Left ventricle myocardium inferior (tissue), 1 donor: ENCODE data around the gene NTSR1. TPM values are rescaled to one million over a fixed set of nuclear protein-coding genes. Genes with fewer than 3 reads are reported as not detected.

Source experiments
- DNase-seq: peaks from one replicate; pipeline ENCODE4 v3.0.0-alpha.2; 2020
- H3K27ac ChIP-seq: fragments of 200-600 bp; replicated peaks from 2 replicates; pipeline ENCODE4 v1.8.0; 2021
- H3K27me3 ChIP-seq: fragments of 200-600 bp; 2 replicates; pipeline ENCODE4 v1.8.0; 2021; ENCODE audit warnings: low read depth
- H3K36me3 ChIP-seq: fragments of 200-600 bp; 2 replicates; pipeline ENCODE4 v1.8.0; 2021
- H3K4me1 ChIP-seq: fragments of 200-600 bp; 2 replicates; pipeline ENCODE4 v1.8.0; 2021
- H3K4me3 ChIP-seq: fragments of 200-600 bp; 2 replicates; pipeline ENCODE4 v1.8.0; 2021; ENCODE audit warnings: mild to moderate bottlenecking, moderate library complexity
- H3K9me3 ChIP-seq: fragments of 200-600 bp; replicated peaks from 2 replicates; pipeline ENCODE4 v1.8.0; 2021
- CTCF ChIP-seq: fragments of 200-600 bp; IDR thresholded peaks from 2 replicates; pipeline ENCODE4 v1.8.0; 2021; ENCODE audit warnings: antibody characterized with exemption, mild to moderate bottlenecking, borderline replicate concordance
- intact Hi-C: fragments of 100-400 bp; cut with micrococcal nuclease; formaldehyde crosslinking; loops from one replicate; pipeline ENCODE4 v1.11.0; 2022
- total RNA-seq: library from RNA; stranded (reverse); fragmentation: NEBNext Ultra II Directional; extraction: Animal tissue kit (Norgen Biotek cat#: 25700); gene quantifications from one replicate; pipeline ENCODE4 v1.2.1, GENCODE V29; 2021
- donor health status: DM: no; HTN: yes; CAD: no; lungs with severe emphysema.

NTSR1 gene
- total RNA-seq, 1 donor from 2014 or later: not detected

- Histone ChIP-seq H3K27ac (no peak overlapping the region), H3K27me3 (peaks cover 72% of the 10 kb centered on the region), H3K9me3 (no peaks in the 10 kb centered on the region), H3K4me3 (no peak overlapping the region), H3K36me3 (no peaks in the 10 kb centered on the region), H3K4me1 (peaks cover 19% of the 10 kb centered on the region)
- no peak for TF ChIP-seq CTCF
- intact Hi-C loops: no loop called here
- no peak for DNase-seq
Observed at GRCh38 chr20:62710221-62710885, 1.7 kb downstream of the NTSR1 start.

DNA sequence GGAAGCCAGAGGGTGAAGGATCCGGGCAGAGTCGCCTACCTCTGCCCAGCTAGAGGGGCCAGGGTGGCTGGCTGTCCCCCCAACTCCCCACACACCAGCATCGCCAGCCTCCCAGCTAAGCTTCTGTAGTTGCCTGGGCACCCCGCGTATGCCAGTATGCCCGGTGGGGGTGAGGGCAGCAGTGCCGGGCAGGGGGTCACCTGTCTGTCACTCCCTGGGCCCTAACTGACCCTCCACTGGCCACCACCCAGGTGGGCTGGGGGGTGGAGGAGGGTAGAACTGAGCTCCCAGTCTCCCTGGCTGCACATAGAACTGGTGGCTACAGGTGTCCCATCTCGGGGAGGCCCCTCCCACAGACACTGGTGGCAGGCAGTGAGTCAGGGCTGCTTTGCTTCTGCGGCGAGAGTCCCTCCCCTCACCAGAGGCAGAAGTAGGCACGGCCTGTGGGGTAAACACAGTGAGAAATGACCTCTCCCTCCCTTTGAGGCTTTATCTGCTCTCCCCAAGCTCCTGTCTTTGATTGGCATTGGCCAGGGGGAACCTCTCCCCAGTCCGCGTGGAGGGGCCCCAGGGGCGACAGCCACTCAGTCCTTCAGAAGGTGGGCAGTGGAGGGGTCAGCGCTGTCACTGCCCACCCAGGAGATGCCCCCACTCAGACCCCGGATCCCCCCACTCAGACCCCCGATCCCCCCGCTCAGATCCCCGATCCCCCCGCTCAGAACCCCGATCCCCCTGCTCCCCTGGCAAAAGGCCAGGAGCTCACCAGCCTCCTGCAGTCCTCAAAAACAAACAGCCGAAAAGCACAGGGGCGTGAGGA lies 2.5 kb downstream of the NTSR1 start:
- Histone ChIP-seq H3K36me3 (no peaks in the 10 kb centered on the region), H3K27ac (no peak overlapping the region), H3K9me3 (no peaks in the 10 kb centered on the region), H3K27me3 (peaks cover 73% of the 10 kb centered on the region), H3K4me3 (no peak overlapping the region), H3K4me1 (peaks cover 19% of the 10 kb centered on the region)
- TF ChIP-seq CTCF: no peak
- DNase-seq: no peak
- intact Hi-C loops: no loop called here

- TF ChIP-seq CTCF: no peak
- no peak for DNase-seq
- H3K27ac ChIP-seq: no peak overlapping the region
- peaks cover 19% of the 10 kb centered on the region for H3K4me1 ChIP-seq
- no peak overlapping the region for H3K4me3 ChIP-seq
- intact Hi-C loops: no loop called here
- peaks cover 68% of the 10 kb centered on the region for H3K27me3 ChIP-seq
- no peaks in the 10 kb centered on the region for H3K36me3 ChIP-seq
- no peaks in the 10 kb centered on the region for H3K9me3 ChIP-seq
Observed at GRCh38 chr20:62711703-62712101, 3.1 kb downstream of the NTSR1 start.

- intact Hi-C loops: no loop called here
- Histone ChIP-seq H3K4me1 (peaks cover 19% of the 10 kb centered on the region), H3K27me3 (peaks cover 68% of the 10 kb centered on the region), H3K27ac (no peak overlapping the region), H3K36me3 (no peaks in the 10 kb centered on the region), H3K9me3 (no peaks in the 10 kb centered on the region), H3K4me3 (no peak overlapping the region)
- no peak for TF ChIP-seq CTCF
- DNase-seq: no peak
Observed at GRCh38 chr20:62712606-62713005, 4.0 kb downstream of the NTSR1 start.

DNA sequence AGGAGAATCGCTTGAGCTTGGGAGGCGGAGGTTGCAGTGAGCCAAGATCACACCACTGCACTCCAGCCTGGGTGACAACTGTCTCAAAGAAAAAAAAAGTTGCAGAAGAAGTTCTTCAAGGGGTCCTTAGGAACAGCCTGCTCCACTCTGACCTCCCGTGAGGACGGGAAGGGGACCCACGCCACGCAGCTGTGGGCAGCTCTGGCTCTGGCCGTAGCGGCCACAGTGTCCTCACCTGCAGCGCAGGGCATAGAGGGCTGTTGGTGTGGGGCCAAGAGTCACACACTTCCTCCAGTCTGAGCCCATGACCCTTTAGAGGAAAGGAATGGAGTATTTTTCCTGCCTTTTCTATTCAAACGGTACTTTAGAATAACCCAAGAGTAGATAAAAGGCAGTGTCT lies 5.4 kb downstream of the NTSR1 start:
- Histone ChIP-seq H3K9me3 (no peaks in the 10 kb centered on the region), H3K27me3 (peaks cover 68% of the 10 kb centered on the region), H3K4me3 (no peak overlapping the region), H3K36me3 (no peaks in the 10 kb centered on the region), H3K4me1 (peaks cover 15% of the 10 kb centered on the region), H3K27ac (no peak overlapping the region)
- no peak for DNase-seq
- intact Hi-C loops: no loop called here
- TF ChIP-seq CTCF: no peak
